ENCODE results near the gene GAS5.
A peak's percentile ranks its signal among the peaks of the same experiment; 100 is the strongest.
"Not testable (repeated sequence)": the region's sequence is repeated elsewhere in the genome, so short reads cannot be mapped to it uniquely, and the experiment has no call there.

The GAS5 gene

DNA sequence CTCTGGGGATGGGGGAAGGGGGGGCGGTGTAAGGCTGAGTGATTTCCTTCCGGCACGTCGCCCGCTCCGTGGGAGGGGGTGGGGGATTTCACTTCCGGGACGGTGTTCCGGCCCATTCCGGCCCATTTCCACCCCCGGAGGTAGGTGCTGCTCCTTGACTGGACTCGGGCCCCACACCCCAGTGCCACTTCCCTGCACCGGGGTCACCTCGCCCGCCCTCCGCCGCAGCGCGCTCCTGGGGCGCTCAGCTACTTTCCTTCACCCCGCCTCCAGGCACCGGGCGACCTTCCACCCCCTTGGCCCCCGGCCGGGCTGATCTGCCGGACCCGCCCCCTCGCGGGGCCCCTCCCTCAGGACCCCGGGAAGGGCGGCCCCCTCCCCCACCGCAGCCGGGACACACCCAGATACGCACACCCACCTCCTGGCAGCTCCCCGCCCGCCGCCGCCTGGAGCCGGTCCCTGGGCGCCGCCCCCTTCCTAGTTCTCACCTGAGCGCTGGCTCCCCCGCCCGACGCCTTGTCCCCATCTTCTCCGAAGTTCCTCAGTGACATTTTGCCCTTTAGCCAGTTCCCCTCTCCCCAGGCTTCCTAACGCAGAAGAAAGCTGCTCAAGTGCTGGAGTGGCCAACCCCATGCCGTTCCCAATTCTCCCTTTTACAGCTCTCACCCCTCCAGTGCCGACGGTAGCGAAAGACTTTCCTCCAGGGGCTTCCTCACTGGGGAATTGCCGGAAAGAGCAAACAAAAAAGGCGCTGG lies 654 bp upstream of the GAS5 start, which contains the start of gene ZBTB37:
ZBTB37 (plus strand) TSS at position 115 of the 755 bp plus-strand sequence. CDS start 1,846 bp downstream, outside the sequence.
- DNase-seq, result peak; percentile 96

GRCh38 chr1:173867141-173867752 lies 542 bp downstream of the GAS5 start:
- peak; percentile 68 for DNase-seq

DNA sequence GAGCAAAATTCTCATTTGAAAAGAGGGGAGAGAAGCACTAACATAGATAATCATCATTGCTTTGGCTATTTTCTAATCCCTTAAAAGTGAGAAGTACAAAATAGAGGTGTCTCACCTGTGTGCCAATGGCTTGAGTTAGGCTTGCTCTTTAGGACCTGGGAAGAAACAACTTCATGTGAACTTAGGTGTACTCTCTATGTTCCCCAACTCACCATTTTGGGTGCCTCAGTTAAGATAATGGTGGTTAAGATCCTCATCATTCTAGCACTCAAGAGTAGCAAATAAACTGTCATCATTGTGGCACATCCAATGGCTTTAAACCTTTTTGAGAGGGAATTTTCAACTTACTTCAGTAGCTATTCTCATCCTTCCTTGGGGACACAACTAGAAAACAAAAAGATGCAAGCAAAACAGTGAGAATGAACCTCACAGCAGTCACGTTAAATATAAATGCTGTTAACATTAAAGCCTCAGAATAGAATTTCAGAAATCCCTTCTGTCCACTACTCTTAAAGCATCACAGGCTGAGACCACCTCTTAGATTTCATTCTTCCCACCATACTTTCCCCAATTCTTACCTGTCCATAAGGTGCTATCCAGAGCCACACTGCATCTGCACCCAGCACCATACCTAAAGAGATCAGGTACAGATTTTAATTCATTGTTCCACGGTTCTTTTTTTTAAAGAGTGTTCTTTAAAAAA lies 1.2 kb downstream of the GAS5 start:
- peak; percentile 32 for DNase-seq

DNA sequence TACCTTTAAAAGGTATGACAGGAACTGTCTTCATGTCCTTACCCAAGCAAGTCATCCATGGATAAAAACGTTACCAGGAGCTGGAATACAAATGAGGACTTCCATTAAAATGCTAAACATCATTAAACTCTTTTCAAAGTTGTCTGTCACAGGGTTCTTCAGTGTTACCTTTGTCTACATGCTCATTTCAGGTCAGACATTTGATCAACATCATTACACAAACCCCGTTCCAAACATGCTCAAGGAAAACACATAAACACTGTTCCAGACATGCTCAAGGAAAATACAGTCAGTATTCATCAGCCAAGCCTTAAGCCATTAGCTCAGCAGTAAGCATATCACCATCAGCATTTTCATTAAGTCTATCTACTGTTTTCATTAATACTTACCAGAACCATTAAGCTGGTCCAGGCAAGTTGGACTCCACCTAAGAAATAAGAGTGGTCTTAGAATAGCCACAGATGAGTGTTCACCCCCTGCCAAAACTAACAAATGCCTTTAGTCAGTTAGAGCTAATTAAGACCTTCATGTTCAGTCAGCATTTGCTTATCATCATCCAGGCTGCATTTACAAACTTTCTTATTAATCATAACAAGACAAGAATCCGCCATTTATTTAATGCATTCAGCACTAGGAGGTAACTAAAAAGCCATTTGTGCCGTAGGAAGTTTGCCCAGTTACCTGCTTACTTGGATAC lies 2.2 kb downstream of the GAS5 start:
- peak; percentile 22 for DNase-seq

GRCh38 chr1:173864179-173864867 lies 3.5 kb downstream of the GAS5 start:
- no peak for DNase-seq

DNA sequence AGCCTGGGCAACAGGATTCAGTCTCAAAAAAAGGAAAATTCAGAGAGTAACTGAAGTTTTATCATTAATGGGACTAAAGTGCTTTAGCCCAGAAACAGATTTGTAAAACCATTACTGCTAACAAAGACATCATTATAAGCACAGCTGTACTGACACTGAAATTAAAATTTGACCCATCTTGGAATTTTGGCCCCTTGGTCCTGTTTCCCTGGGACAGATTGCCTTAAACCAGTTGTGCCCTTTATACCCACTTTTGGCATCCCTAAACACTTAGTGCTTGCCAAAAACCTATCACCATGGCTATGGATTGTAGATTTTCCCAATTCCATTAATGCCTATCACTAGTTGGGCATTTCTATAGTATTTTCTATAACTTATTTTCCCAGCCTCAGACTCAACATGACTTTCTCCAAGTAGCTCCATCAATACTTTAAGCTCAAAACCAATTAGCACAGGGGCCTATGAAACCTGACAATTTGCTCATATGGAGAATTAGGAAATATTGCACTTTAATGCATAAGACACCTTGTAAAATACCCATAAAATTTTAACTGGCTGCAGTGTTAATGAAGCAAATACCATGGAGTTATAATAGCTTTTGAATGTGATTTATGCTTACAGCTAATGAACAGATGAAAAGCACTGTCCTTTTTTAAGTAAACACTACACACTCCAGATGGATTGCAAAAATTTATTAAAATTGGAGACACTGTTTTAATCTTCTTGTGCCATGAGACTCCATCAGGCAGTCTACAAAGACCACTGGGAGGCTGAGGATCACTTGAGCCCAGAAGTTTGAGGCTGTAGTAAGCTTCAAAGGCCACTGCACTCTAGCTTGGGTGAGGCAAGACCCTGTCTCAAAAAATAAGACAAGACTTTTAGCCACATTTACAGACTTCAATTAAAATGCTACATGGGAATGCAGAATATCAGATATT lies 4.3 kb downstream of the GAS5 start:
- peak; percentile 58 for DNase-seq

DNA sequence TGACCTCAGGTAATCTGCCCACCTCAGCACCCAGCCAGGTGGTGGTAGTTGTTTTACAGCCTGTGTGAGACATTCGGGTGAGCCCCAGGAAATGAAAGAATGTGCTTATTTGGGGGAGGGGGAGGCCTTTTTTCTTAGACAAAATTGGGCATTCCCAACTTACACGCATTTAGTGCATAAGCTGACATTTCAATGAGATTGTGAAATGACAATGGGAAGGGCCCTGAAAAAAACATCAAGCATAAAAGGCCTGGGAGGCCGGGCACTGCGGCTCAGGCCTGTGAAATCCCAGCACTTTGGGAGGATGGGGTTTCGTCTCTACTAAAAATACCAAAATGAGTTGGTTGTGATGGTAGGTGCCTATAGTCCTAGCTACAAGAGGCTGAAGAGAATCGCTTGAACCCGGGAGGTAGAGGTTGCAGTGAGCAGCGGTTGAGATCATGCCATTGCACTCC lies 5.0 kb downstream of the GAS5 start:
- peak; percentile 62 for DNase-seq

GRCh38 chr1:173862146-173862768 lies 5.5 kb downstream of the GAS5 start:
- peak; percentile 73 for DNase-seq

- DNase-seq, result peak; percentile 73
Observed at GRCh38 chr1:173861731-173862145, 6.1 kb downstream of the GAS5 start.

GRCh38 chr1:173860065-173860464 lies 7.7 kb downstream of the GAS5 start:
- DNase-seq, result peak; percentile 42

- DNase-seq, result not testable (repeated sequence)
Observed at GRCh38 chr1:173859547-173859946, 8.2 kb downstream of the GAS5 start.

GRCh38 chr1:173857363-173857917 lies 10.3 kb downstream of the GAS5 start:
- DNase-seq, result peak; percentile 19

DNA sequence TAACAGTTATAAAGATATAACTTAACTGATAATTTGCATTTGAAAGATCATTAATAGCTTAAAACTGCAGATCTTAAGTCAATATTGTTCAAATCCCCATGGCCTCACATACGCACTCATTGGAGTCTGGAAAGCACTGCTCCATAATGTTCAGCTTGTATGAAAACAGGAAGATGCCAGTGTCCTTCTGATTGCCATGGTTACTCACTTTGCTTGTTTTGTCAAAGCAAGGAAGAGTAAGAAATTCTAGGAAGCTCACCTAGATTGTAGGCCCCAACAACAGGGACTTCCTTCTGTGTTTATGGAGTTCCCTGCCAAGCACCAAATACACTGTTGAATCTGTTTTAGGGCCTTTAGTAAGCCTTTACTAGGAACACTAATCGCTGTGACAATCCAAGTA lies 10.9 kb downstream of the GAS5 start:
- DNase-seq, result no peak

DNA sequence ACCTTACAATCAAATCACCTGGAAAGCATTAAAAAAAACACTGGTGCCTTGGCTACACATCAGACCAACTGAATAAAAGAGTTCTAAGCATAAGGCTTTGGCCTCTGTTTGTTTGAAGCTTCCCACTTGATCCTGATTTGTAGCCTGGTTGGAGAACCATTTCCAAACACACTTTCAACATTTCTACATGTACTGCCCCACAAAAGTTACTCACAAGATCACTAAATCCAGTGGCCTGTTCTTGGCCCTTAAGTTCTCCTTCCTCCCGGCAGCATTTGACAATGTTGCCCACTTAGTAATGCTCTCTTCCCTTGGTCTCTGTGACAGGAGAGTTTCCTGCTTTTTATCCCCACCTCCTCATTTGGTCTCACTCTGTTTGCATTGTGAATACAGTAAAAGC lies 11.8 kb downstream of the GAS5 start:
- no peak for DNase-seq

GRCh38 chr1:173853074-173853473 lies 14.7 kb downstream of the GAS5 start:
- peak; percentile 73 for DNase-seq

DNA sequence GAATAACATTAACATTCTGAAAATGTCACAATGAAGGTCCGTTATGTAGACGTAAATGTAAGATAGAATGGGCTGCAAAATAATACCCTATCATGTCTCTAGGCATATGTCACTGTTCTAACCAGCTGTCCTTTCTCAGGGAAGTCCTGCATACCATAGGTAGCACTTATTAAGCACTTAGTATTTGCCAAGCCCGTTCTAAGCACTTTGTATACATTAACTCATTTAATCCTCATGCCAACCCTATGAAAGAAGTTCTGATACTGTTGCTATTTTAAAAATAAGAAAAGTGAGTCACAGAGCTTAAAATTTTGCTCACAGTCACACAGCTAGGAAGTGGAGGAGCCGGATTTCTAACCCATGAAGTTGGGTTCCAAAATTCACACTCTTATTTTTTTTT lies 15.7 kb downstream of the GAS5 start:
- DNase-seq, result no peak

DNA sequence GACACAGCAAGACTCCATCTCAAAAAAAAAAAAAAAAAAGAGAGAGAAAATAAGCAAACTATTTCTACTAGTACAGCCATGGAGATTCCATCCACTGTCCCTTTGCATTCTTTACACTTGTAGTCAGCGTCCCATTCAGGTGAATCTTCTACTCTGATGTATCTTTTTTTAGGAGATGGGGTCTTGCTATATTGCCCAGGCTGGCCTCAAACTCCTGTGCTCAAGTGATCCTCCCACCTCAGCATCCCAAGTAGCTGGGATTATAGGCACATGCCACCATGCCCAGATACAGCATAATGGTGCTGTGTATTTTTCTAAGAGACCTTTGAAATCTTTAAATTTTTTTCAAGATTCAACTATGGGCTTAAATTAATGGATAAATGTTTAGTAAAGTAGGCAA lies 35.0 kb downstream of the GAS5 start:
- DNase-seq, result no peak

GRCh38 chr1:173827611-173828010 lies 40.2 kb downstream of the GAS5 start:
- no peak for DNase-seq

DNA sequence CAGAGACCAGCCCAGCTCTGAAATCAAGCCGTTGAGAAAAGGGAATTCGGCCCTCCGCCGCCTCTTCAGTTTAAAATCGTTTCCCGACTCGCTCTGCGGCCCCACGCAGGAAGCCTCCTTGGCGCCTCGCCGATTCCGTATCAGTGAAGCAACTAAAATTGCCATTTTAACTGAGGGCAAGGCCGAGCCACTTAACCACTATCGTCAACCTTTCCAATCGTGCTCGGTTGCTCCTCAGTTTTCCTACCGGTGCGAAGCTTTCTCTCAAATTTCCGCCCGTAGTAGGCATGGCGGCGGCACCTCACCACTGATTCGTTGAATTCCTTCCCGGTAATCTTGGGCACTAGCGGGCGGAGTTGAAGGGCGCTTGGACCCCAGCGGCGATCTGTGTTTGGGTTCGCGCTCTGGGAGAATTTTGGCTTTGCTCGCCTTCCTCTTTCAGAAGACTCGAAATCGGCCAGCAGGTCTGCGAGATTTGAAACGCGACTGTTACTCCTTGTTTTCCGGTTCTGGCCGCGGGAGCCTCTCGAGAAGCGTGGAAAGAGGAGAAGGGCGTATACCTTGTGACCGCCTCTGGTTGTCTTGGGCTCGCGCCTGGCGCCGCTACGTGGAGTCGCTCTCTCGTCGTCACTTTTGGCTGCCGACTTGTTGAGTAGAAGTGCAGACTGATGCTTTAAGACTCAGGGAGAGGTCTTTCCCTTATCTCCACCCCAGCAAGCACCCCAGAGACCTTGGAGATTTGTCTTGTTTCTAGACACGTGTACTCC lies 43.3 kb downstream of the GAS5 start, which contains the start of the genes CENPL and DARS2:
CENPL (minus strand) TSS at position 569 of the 767 bp plus-strand sequence. CDS start 13,584 bp downstream, outside the sequence.
DARS2 (plus strand) TSS at position 359 of the 767 bp plus-strand sequence. CDS start 557 bp downstream, outside the sequence.
- peak; percentile 99 for DNase-seq

Measured in NCI-H82 (cell line).